Measurements from ENCODE around the gene MYH14.

MYH14 gene

DNA sequence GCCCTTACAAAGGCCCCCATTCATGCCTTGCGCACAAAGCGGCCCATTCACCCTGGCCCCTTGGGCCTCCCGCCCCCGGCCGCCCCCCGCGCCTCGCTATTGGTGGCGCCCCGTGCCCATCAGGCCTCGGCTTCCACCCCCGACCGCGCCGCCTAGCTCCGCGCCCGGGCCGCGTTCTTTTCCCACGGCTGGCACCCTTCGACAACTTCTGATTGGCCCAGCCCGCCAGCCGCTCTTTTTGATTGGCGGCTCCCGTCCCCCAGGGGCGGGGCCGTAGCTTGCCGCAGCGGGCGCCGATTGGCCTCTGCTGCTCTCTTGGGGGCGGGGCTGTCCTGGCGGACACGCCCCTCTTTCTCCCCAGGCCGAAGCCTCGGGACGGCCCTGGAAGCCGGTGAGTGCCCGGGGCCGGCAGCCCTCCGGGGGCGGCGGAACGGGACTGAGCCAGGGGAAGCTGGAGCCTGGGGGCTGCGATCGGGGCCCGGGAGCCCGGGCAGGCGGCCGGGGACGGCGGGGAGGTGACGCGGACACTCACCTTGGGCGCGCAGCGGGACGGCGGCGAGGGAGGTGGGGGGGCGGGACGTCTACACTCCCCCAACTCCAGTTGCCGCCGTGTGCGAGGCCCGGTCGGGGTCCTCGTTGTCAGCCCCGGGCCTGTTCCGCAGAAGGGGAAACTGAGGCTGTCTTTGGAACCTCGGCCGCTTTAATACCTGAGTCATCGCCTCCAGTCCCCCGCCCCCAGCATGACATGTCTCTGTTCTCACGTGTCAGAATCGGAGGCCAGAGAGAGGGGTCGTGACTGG is at the start of gene MYH14:
MYH14 (plus strand) TSS at position 342 of the 800 bp plus-strand sequence. CDS start 6,744 bp downstream, outside the sequence.
- TF ChIP-seq, protein P1, sequence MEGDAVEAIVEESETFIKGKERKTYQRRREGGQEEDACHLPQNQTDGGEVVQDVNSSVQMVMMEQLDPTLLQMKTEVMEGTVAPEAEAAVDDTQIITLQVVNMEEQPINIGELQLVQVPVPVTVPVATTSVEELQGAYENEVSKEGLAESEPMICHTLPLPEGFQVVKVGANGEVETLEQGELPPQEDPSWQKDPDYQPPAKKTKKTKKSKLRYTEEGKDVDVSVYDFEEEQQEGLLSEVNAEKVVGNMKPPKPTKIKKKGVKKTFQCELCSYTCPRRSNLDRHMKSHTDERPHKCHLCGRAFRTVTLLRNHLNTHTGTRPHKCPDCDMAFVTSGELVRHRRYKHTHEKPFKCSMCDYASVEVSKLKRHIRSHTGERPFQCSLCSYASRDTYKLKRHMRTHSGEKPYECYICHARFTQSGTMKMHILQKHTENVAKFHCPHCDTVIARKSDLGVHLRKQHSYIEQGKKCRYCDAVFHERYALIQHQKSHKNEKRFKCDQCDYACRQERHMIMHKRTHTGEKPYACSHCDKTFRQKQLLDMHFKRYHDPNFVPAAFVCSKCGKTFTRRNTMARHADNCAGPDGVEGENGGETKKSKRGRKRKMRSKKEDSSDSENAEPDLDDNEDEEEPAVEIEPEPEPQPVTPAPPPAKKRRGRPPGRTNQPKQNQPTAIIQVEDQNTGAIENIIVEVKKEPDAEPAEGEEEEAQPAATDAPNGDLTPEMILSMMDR (IDR thresholded peaks at IDR 0.05; ENCODE audit: insufficient read depth, low read length, poor library complexity, severe bottlenecking) = no peak
- DNase-seq (ENCODE audit: extremely low read depth, insufficient read length) = no peak
- Histone ChIP-seq H3K4me3 (replicated peaks; ENCODE audit: low read depth, low read length) (no peak within 1 kb of the TSS), H3K27me3 (replicated peaks; ENCODE audit: control insufficient read depth, insufficient read depth, low read length) (no peaks in the 10 kb centered on the region; the same call in none of the 2 replicates), H3K36me3 (ENCODE audit: control insufficient read depth, insufficient read depth, low read length) (no peaks in the 10 kb centered on the region)

DNA sequence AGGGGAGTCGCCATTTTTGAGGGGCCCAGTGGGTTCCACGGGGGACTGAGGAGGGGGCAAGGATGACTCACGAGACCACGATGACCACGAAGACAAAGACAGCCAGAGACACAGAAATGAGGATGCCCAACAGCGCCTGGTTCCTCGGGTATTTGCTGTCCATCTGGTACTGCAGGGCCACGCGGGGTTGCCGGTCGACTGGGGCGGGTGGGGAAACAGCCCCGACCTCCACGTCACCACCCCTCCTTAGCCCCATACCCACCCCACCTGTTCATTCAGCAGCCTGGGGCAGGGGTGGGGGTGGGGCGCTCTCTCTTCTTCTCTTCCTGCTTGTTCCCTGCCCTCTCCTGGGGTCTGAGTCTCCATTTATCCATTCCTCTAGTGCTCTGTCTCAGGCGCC is 48.9 kb upstream of the MYH14 start:
- TF ChIP-seq, protein P1 (IDR thresholded peaks at IDR 0.05; ENCODE audit: insufficient read depth, low read length, poor library complexity, severe bottlenecking) = no peak
- DNase-seq (ENCODE audit: extremely low read depth, insufficient read length) = no peak
- no peaks in the 10 kb centered on the region for H3K27me3 ChIP-seq (replicated peaks; ENCODE audit: control insufficient read depth, insufficient read depth, low read length)

DNA sequence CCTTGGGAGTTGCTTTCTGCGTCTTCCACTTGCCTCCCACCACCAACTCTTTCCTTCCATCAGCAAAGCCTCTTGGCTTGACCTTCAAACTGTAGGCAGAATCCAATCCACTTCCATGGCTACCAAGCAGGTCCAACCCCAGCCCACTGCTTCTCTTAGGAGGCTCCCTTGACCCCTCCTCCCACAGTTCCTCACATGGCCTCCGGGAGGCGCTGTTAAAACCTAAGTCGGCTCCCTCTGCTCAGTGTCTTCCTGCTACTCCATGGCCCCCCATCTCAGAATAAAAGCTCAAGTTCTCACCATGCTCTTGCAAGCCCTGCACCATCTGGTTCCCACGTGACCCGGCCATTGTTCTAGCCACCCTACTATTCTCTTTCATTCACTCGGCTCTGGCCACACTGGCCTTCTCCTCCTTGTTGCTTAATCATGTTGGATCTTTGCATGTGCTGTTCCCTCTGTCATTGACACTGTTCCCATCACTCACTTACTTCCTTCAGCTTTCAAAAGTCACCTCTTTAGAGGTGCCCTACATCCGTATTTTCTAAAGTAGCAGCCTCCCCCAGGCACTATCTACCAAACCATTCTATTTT is 47.8 kb upstream of the MYH14 start:
- no peak for DNase-seq (ENCODE audit: extremely low read depth, insufficient read length)
- TF ChIP-seq, protein P1 (IDR thresholded peaks at IDR 0.05; ENCODE audit: insufficient read depth, low read length, poor library complexity, severe bottlenecking) = peak; percentile 43
- no peaks in the 10 kb centered on the region for H3K36me3 ChIP-seq (ENCODE audit: control insufficient read depth, insufficient read depth, low read length)
- no peaks in the 10 kb centered on the region for H3K27me3 ChIP-seq (replicated peaks; ENCODE audit: control insufficient read depth, insufficient read depth, low read length)
- H3K4me3 ChIP-seq (replicated peaks; ENCODE audit: low read depth, low read length) = no peak overlapping the region

More for the DNA sequence above, 48.9 kb upstream of the MYH14 start:
- Histone ChIP-seq H3K4me3 (replicated peaks; ENCODE audit: low read depth, low read length) (no peak overlapping the region), H3K36me3 (ENCODE audit: control insufficient read depth, insufficient read depth, low read length) (no peaks in the 10 kb centered on the region)

DNA sequence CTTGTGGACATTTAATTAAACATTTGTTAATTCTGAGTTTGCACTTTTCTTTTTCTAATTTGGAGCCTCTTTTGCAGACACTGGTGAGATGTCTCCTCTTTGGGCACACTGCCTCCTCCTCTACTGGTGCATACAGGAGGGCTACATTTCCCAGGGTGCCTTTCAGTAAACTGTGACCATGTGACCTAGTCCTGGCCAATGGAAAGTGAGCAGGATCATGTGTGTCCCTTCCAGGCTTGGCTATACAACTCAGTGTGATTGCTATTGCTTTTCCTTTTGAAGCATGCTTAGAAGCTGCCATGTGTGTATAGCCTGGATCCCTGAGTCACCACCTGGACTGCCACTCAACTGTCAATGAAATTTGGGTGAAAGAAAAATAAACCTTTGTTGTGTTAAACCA is 44.8 kb upstream of the MYH14 start:
- Histone ChIP-seq H3K27me3 (replicated peaks; ENCODE audit: control insufficient read depth, insufficient read depth, low read length) (no peaks in the 10 kb centered on the region), H3K36me3 (ENCODE audit: control insufficient read depth, insufficient read depth, low read length) (no peaks in the 10 kb centered on the region), H3K4me3 (replicated peaks; ENCODE audit: low read depth, low read length) (no peak overlapping the region)
- TF ChIP-seq, protein P1 (IDR thresholded peaks at IDR 0.05; ENCODE audit: insufficient read depth, low read length, poor library complexity, severe bottlenecking) = no peak
- no peak for DNase-seq (ENCODE audit: extremely low read depth, insufficient read length)

DNA sequence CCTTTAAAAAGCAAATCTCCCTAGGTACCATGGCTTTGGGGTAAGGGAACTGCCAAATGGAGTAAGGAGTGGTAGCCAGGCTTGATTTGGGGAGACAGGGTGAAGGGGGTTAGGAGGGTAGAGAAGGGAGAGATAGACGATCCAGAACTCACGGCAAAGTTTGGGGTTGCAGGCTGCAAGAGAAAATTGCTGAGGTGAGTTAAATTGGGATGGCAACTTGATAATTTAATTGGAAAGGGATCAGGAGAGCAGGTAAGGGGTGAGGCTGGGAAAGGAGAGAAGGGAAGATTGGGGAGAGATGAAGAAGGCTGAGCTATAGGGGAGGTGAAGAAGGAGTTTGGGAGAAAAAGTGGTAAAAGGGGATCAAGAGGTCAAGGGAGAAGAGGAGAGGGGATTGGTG is 44.3 kb upstream of the MYH14 start:
- Histone ChIP-seq H3K36me3 (ENCODE audit: control insufficient read depth, insufficient read depth, low read length) (no peaks in the 10 kb centered on the region), H3K4me3 (replicated peaks; ENCODE audit: low read depth, low read length) (no peak overlapping the region), H3K27me3 (replicated peaks; ENCODE audit: control insufficient read depth, insufficient read depth, low read length) (no peaks in the 10 kb centered on the region)
- DNase-seq (ENCODE audit: extremely low read depth, insufficient read length) = no peak
- TF ChIP-seq, protein P1 (IDR thresholded peaks at IDR 0.05; ENCODE audit: insufficient read depth, low read length, poor library complexity, severe bottlenecking) = no peak
